HCT116 (cell line): ENCODE measurements around the gene NAV3. TPM values are rescaled to one million over a fixed set of nuclear protein-coding genes. Genes with fewer than 3 reads are reported as not detected.

Experiments used
- ATAC-seq: fragments of 200-7000 bp; cut with Tn5 transposase; 2 replicates; pipeline ENCODE4 v1.9.1; 2020; ENCODE audit warnings: mild to moderate bottlenecking, moderate library complexity
- BruUV-seq: library from RNA; stranded (reverse); fragments of 400-500 nt; replicated peaks from 2 replicates; lab custom pipeline; 2021; lab: Mats Ljungman, UMichigan
- CTCF ChIA-PET: fragments of 300-600 bp; sonication (Branson Sonifier 250); formaldehyde crosslinking; loops from one replicate; lab custom pipeline; 2021; ENCODE audit warnings: antibody characterized with exemption; lab: Charles Lee
- POLR2A ChIA-PET: fragments of 300-600, 350-600 bp; sonication (Branson Sonifier 250); formaldehyde crosslinking; loops from one replicate; lab custom pipeline; 2021; ENCODE audit warnings: antibody characterized with exemption; lab: Charles Lee
- RAD21 ChIA-PET, 2 experiments: fragments of 300-600 bp; sonication (Branson Sonifier 250); formaldehyde crosslinking; loops; one replicate each; lab custom pipeline; 2023; ENCODE audit warnings: low total read pairs in 2 of 2; ENCODE audit not compliant: uncharacterized antibody in 2 of 2, unreplicated experiment in 2 of 2, low non-redundant PET in 1 of 2; lab: Charles Lee
- DNase-seq: peaks from one replicate; pipeline ENCODE4 v3.0.0-alpha.2; 2010; ENCODE audit warnings: low read depth, low spot score
- H2AFZ ChIP-seq: fragments of 200-600 bp; shearing (Covaris generic), sonication (generic); 2 replicates; pipeline ENCODE4 v1.6.1; 2017; ENCODE audit warnings: low read depth, mixed run types, mixed read lengths, antibody characterized with exemption, low read length; ENCODE audit not compliant: poor library complexity, severe bottlenecking
- H3K27ac ChIP-seq: 2 replicates; pipeline ENCODE4 v1.5.1; 2012; ENCODE audit warnings: low read depth, low read length
- H3K27me3 ChIP-seq: fragments of 200-600 bp; sonication (generic); 2 replicates; pipeline ENCODE4 v1.6.1; 2016; ENCODE audit warnings: mixed run types, low read length, mixed read lengths; ENCODE audit not compliant: insufficient read depth
- H3K36me3 ChIP-seq, 2 experiments: fragments of 200-500 bp in 1 of 2; fragments of 200-600 bp in 1 of 2; sonication (Bioruptor generic) in 1 of 2; sonication (generic) in 1 of 2; 2 replicates each; pipeline versions ENCODE4 v1.5.1 to v1.6.1; 2014 to 2016; ENCODE audit warnings: low read length in 2 of 2, inconsistent platforms in 1 of 2, mixed read lengths in 1 of 2, mixed run types in 1 of 2; ENCODE audit not compliant: insufficient read depth in 2 of 2, control insufficient read depth in 1 of 2
- H3K4me1 ChIP-seq, 2 experiments: fragments of 200-600 bp in 1 of 2; sonication (generic) in 1 of 2; 2 replicates each; pipeline versions ENCODE4 v1.5.1 to v1.6.1; 2012 to 2017; ENCODE audit warnings: low read length in 2 of 2, inconsistent platforms in 1 of 2, mild to moderate bottlenecking in 1 of 2, mixed read lengths in 1 of 2, mixed run types in 1 of 2, moderate library complexity in 1 of 2; ENCODE audit not compliant: insufficient read depth in 2 of 2, control insufficient read depth in 1 of 2
- H3K4me2 ChIP-seq: fragments of 200-600 bp; sonication (generic); 2 replicates; pipeline ENCODE4 v1.6.1; 2017; ENCODE audit warnings: mixed run types, low read length, mixed read lengths
- H3K4me3 ChIP-seq, 2 experiments: fragments of 200-600 bp in 1 of 2; sonication (generic) in 1 of 2; replicated peaks in 1 of 2; 2 replicates each; pipeline ENCODE4 v1.5.1; 2011 to 2016; ENCODE audit warnings: low read length in 2 of 2, control low read depth in 1 of 2, low read depth in 1 of 2, mild to moderate bottlenecking in 1 of 2, mixed read lengths in 1 of 2, mixed run types in 1 of 2
- H3K79me2 ChIP-seq: fragments of 200-600 bp; sonication (generic); 2 replicates; pipeline ENCODE4 v1.6.1; 2017; ENCODE audit warnings: mild to moderate bottlenecking, mixed run types, low read length, moderate library complexity, mixed read lengths; ENCODE audit not compliant: insufficient read depth
- H3K9ac ChIP-seq: fragments of 200-600 bp; sonication (generic); 2 replicates; pipeline ENCODE4 v1.6.1; 2016; ENCODE audit warnings: low read length, mixed read lengths
- H3K9me2 ChIP-seq: fragments of 200-600 bp; sonication (generic), shearing (Covaris generic); 2 replicates; pipeline ENCODE4 v1.6.1; 2017; ENCODE audit warnings: mixed run types, mild to moderate bottlenecking, moderate library complexity; ENCODE audit not compliant: insufficient read depth
- H3K9me3 ChIP-seq, 2 experiments: fragments of 200-500 bp in 1 of 2; fragments of 200-600 bp in 1 of 2; sonication (Bioruptor generic) in 1 of 2; sonication (generic) in 1 of 2; 2 replicates each; pipeline ENCODE4 v1.6.1; 2014 to 2017; ENCODE audit warnings: low read length in 2 of 2, mixed read lengths in 2 of 2, inconsistent platforms in 1 of 2, low read depth in 1 of 2, mild to moderate bottlenecking in 1 of 2, mixed run types in 1 of 2, moderate library complexity in 1 of 2; ENCODE audit not compliant: control insufficient read depth in 1 of 2, insufficient read depth in 1 of 2
- H4K20me1 ChIP-seq: fragments of 200-600 bp; sonication (generic), shearing (Covaris generic); 2 replicates; pipeline ENCODE4 v1.6.1; 2017; ENCODE audit warnings: mixed run types, mild to moderate bottlenecking, moderate library complexity; ENCODE audit not compliant: insufficient read depth
- ATF3 ChIP-seq: IDR thresholded peaks from 2 replicates; pipeline ENCODE4 v1.6.1; 2012
- CBX3 ChIP-seq: IDR thresholded peaks from 2 replicates; pipeline ENCODE4 v1.6.1; 2012; ENCODE audit warnings: low read depth
- CEBPB ChIP-seq: IDR thresholded peaks from 2 replicates; pipeline ENCODE4 v1.6.1; 2012; ENCODE audit warnings: low read depth
- EGR1 ChIP-seq: IDR thresholded peaks from 2 replicates; pipeline ENCODE4 v1.6.1; 2012; ENCODE audit warnings: low read depth
- EZH2 ChIP-seq: fragments of 200-600 bp; sonication (generic); IDR thresholded peaks from 2 replicates; pipeline ENCODE4 v1.6.1; 2017; ENCODE audit warnings: antibody characterized with exemption, mixed run types
- EZH2phosphoT487 ChIP-seq: fragments of 200-600 bp; IDR thresholded peaks from 2 replicates; pipeline ENCODE4 v1.6.1; 2018; ENCODE audit warnings: antibody characterized with exemption, borderline replicate concordance
- JUND ChIP-seq: IDR thresholded peaks from 2 replicates; pipeline ENCODE4 v1.6.1; 2012
- MAX ChIP-seq: IDR thresholded peaks from 2 replicates; pipeline ENCODE4 v1.6.1; 2012
- POLR2A ChIP-seq: IDR thresholded peaks from 2 replicates; pipeline ENCODE4 v1.7.0; 2011; ENCODE audit warnings: borderline replicate concordance; ENCODE audit not compliant: insufficient read depth, insufficient read length; ENCODE audit errors: extremely low read depth
- POLR2AphosphoS5 ChIP-seq: IDR thresholded peaks from 2 replicates; pipeline ENCODE4 v1.6.1; 2011; ENCODE audit warnings: mild to moderate bottlenecking, low read depth, low read length, moderate library complexity
- RAD21 ChIP-seq: IDR thresholded peaks from 2 replicates; pipeline ENCODE4 v1.6.1; 2012; ENCODE audit warnings: low read depth, mild to moderate bottlenecking
- REST ChIP-seq: IDR thresholded peaks from 2 replicates; pipeline ENCODE4 v1.6.1; 2012; ENCODE audit warnings: low read depth
- SIN3A ChIP-seq: IDR thresholded peaks from 2 replicates; pipeline ENCODE4 v1.6.1; 2012; ENCODE audit warnings: low read depth
- SRF ChIP-seq: IDR thresholded peaks from 2 replicates; pipeline ENCODE4 v1.6.1; 2012; ENCODE audit warnings: low read depth
- TCF7L2 ChIP-seq: IDR thresholded peaks from 2 replicates; pipeline ENCODE4 v1.7.0; 2011; ENCODE audit warnings: borderline replicate concordance, inconsistent platforms; ENCODE audit not compliant: insufficient read depth, insufficient read length; ENCODE audit errors: extremely low read depth
- YY1 ChIP-seq: IDR thresholded peaks from 2 replicates; pipeline ENCODE4 v1.6.1; 2011; ENCODE audit warnings: low read length, low read depth, moderate library complexity, mild to moderate bottlenecking; ENCODE audit not compliant: insufficient replicate concordance; ENCODE audit errors: extremely low read depth
- ZFX ChIP-seq: fragments of 450-650 bp; IDR thresholded peaks from 2 replicates; pipeline ENCODE4 v1.6.1; 2017
- intact Hi-C: fragments of 100-400 bp; cut with micrococcal nuclease; formaldehyde crosslinking; loops from 2 replicates; pipeline ENCODE4 v1.10.0; 2022
- total RNA-seq: library from RNA; stranded (reverse); gene quantifications from one replicate; pipeline ENCODE4 v1.2.1, GENCODE V29; 2021; ENCODE audit not compliant: unreplicated experiment

The NAV3 gene
- total RNA-seq, 1 experiment from 2014 or later = 7.8 TPM

GRCh38 chr12:78081590-78082314, 251.1 kb downstream of the NAV3 start:
- no peaks in the 10 kb centered on the region for H3K4me1 ChIP-seq
- H3K36me3 ChIP-seq = no peaks in the 10 kb centered on the region
- TF ChIP-seq POLR2A = no peak
- TF ChIP-seq EZH2 = no peak
- no peak for TF ChIP-seq POLR2AphosphoS5
- no peak for TF ChIP-seq CEBPB
- no peak for TF ChIP-seq EGR1
- no peak for TF ChIP-seq TCF7L2
- no peak for TF ChIP-seq REST
- TF ChIP-seq MAX = no peak
- no peak for TF ChIP-seq EZH2phosphoT487
- TF ChIP-seq CBX3 = no peak
- TF ChIP-seq RAD21 = no peak
- TF ChIP-seq YY1 = no peak
- TF ChIP-seq JUND = no peak
- TF ChIP-seq SIN3A = no peak
- TF ChIP-seq ZFX = no peak
- no peak for TF ChIP-seq ATF3
- TF ChIP-seq SRF = no peak
- no peaks in the 10 kb centered on the region for H3K9me3 ChIP-seq
- no peak overlapping the region for H2AFZ ChIP-seq
- intact Hi-C loops = no loop called here
- BruUV-seq = no TSS peak
- no peak overlapping the region for H3K4me3 ChIP-seq
- H3K27ac ChIP-seq = no peak overlapping the region
- no peaks in the 10 kb centered on the region for H3K79me2 ChIP-seq
- ChIA-PET POLR2A (no interaction called here), CTCF (no interaction called here), RAD21 (no interaction called here)
- H4K20me1 ChIP-seq = no peaks in the 10 kb centered on the region
- ATAC-seq (no peak), DNase-seq (no peak)
- no peaks in the 10 kb centered on the region for H3K9me2 ChIP-seq
- no peaks in the 10 kb centered on the region for H3K27me3 ChIP-seq
- no peak overlapping the region for H3K4me2 ChIP-seq
- H3K9ac ChIP-seq = no peak overlapping the region
